HepG2 (cell line): ENCODE data around the gene PKD2L1. TPM values are rescaled to one million over a fixed set of nuclear protein-coding genes. Genes with fewer than 3 reads are reported as not detected.

Source experiments
- ATAC-seq: fragments of 200-7000 bp; cut with Tn5 transposase; 3 replicates; pipeline ENCODE4 v1.9.1; 2020; ENCODE audit warnings: mild to moderate bottlenecking, moderate library complexity
- BruUV-seq: library from RNA; stranded (reverse); fragments of 400-500 nt; replicated peaks from 2 replicates; lab custom pipeline; 2021; lab: Mats Ljungman, UMichigan
- CTCF ChIA-PET: fragments of 300-600 bp; formaldehyde crosslinking; extraction: SDS; loops from one replicate; lab custom pipeline; 2021; ENCODE audit warnings: low total read pairs, inconsistent platforms, low intra/inter-chr PET ratio; lab: Yijun Ruan, JAX
- POLR2A ChIA-PET: fragments of 350-600 bp; sonication (Branson Sonifier 250); formaldehyde crosslinking; loops from one replicate; lab custom pipeline; 2020; ENCODE audit warnings: antibody characterized with exemption, inconsistent platforms; lab: Yijun Ruan, JAX
- DNase-seq: peaks from one replicate; pipeline ENCODE4 v3.0.0-alpha.2; 2015; ENCODE audit warnings: low spot score
- FAIRE-seq: peaks from 3 replicates; lab custom pipeline; 2011; peaks lifted over from hg19 to GRCh38; lab: Jason Lieb, UNC
- H2AFZ ChIP-seq: one replicate; pipeline ENCODE4 v1.6.1; 2011; ENCODE audit warnings: low read length, inconsistent platforms
- H3K27ac ChIP-seq: fragments of 300-600 bp; 3 replicates; pipeline ENCODE4 v1.8.0; 2011; ENCODE audit warnings: mixed run types, mild to moderate bottlenecking, mixed read lengths, low read length, inconsistent platforms; ENCODE audit not compliant: insufficient read depth; ENCODE audit errors: extremely low read length
- H3K27me3 ChIP-seq, 2 experiments: fragments of 200-600 bp in 1 of 2; 2 replicates in 1 of 2; 3 replicates in 1 of 2; pipeline versions ENCODE4 v1.6.0 to v1.8.0; 2011; ENCODE audit warnings: low read length in 2 of 2, mild to moderate bottlenecking in 2 of 2, moderate library complexity in 2 of 2, inconsistent platforms in 1 of 2; ENCODE audit not compliant: insufficient read depth in 2 of 2, control insufficient read depth in 1 of 2
- H3K36me3 ChIP-seq, 2 experiments: fragments of 200-600 bp in 1 of 2; replicated peaks in 1 of 2; 2 replicates in 1 of 2; 3 replicates in 1 of 2; pipeline versions ENCODE4 v1.5.1 to v1.8.0; 2011; ENCODE audit warnings: low read length in 2 of 2, inconsistent platforms in 1 of 2; ENCODE audit not compliant: insufficient read depth in 2 of 2, control insufficient read depth in 1 of 2
- H3K4me1 ChIP-seq: 2 replicates; pipeline ENCODE4 v1.5.1; 2012; ENCODE audit warnings: low read length, inconsistent platforms; ENCODE audit not compliant: insufficient read depth
- H3K4me2 ChIP-seq: 2 replicates; pipeline ENCODE4 v1.6.0; 2011; ENCODE audit warnings: low read depth, low read length, inconsistent platforms
- H3K4me3 ChIP-seq, 3 experiments: fragments of 200-600 bp in 1 of 3; sonication (generic), shearing (Covaris generic) in 1 of 3; replicated peaks in 1 of 3; 2 replicates each; pipeline ENCODE4 v1.5.1; 2011 to 2016; ENCODE audit warnings: low read length in 3 of 3, inconsistent platforms in 2 of 3, low read depth in 2 of 3, mild to moderate bottlenecking in 2 of 3, control low read depth in 1 of 3, mixed read lengths in 1 of 3; ENCODE audit not compliant: insufficient read depth in 1 of 3
- H3K79me2 ChIP-seq: one replicate; pipeline ENCODE4 v1.6.1; 2011; ENCODE audit warnings: low read length, inconsistent platforms; ENCODE audit not compliant: insufficient read depth
- H3K9ac ChIP-seq: 2 replicates; pipeline ENCODE4 v1.6.0; 2011; ENCODE audit warnings: mild to moderate bottlenecking, low read depth, low read length, inconsistent platforms; ENCODE audit not compliant: insufficient read depth
- H3K9me3 ChIP-seq: 2 replicates; pipeline ENCODE4 v1.5.1; 2012; ENCODE audit warnings: mild to moderate bottlenecking, low read length
- H4K20me1 ChIP-seq: 2 replicates; pipeline ENCODE4 v1.6.0; 2011; ENCODE audit warnings: inconsistent platforms, mild to moderate bottlenecking, low read length, moderate library complexity; ENCODE audit not compliant: insufficient read depth
- KLF13 ChIP-seq: sonication (generic); formaldehyde crosslinking; IDR thresholded peaks from 2 replicates; pipeline ENCODE4 v1.4.0; 2020; ENCODE audit warnings: mild to moderate bottlenecking, missing genetic modification reagents
- MTF2 ChIP-seq: sonication (generic); formaldehyde crosslinking; IDR thresholded peaks from 2 replicates; pipeline ENCODE4 v1.5.0; 2020; ENCODE audit warnings: missing genetic modification reagents, borderline replicate concordance
- NFE2L2 ChIP-seq: fragments of 150-350 bp; IDR thresholded peaks from 2 replicates; pipeline ENCODE4 v1.6.1; 2014; ENCODE audit warnings: low read length
- NR1H2 ChIP-seq: sonication (generic); formaldehyde crosslinking; IDR thresholded peaks from 2 replicates; pipeline ENCODE4 v1.8.1; 2022; ENCODE audit warnings: low read depth, missing genetic modification reagents, borderline replicate concordance
- STAG1 ChIP-seq: sonication (generic); formaldehyde crosslinking; IDR thresholded peaks from 2 replicates; pipeline ENCODE4 v1.4.0; 2020; ENCODE audit warnings: missing genetic modification reagents
- ZNF318 ChIP-seq: sonication (generic); formaldehyde crosslinking; IDR thresholded peaks from 2 replicates; pipeline ENCODE4 v1.4.0; 2020; ENCODE audit warnings: mild to moderate bottlenecking, missing genetic modification reagents
- ZNF382 ChIP-seq: sonication (generic); formaldehyde crosslinking; IDR thresholded peaks from 2 replicates; pipeline ENCODE4 v1.5.0; 2020; ENCODE audit warnings: missing genetic modification reagents, mild to moderate bottlenecking, borderline replicate concordance
- ZUFSP ChIP-seq: sonication (generic); formaldehyde crosslinking; IDR thresholded peaks from 2 replicates; pipeline ENCODE4 v1.9.0; 2021; ENCODE audit warnings: missing genetic modification reagents, mild to moderate bottlenecking, borderline replicate concordance
- WGBS: methylation state at CpG from one replicate; pipeline ENCODE4 v1.1.6; 2017; ENCODE audit warnings: low lambda C conversion rate; 5-methylcytosine and 5-hydroxymethylcytosine counted together
- in situ Hi-C: cut with HindIII; loops from 2 replicates; pipeline ENCODE4 v1.10.0; 2017; ENCODE audit warnings: low pct_unique_long_range_greater_than_20kb; ENCODE audit not compliant: extremely low pct_ligation_motif_present
- intact Hi-C: fragments of 100-400 bp; cut with micrococcal nuclease; formaldehyde crosslinking; loops from one replicate; pipeline ENCODE4 v1.10.0; 2022; ENCODE audit not compliant: unreplicated experiment
- polyA plus RNA-seq, 8 experiments: library from polyadenylated mRNA; depleted of rRNA in 3 of 8; stranded (reverse) in 7 of 8; unstranded in 1 of 8; fragments of >200 nt; fragmentation: Illumina TruSeq in 4 of 8; extraction: Trizol in 4 of 8; gene quantifications; 2 replicates each; pipeline versions ENCODE4 v1.2.1 to v1.2.3, GENCODE V29; 2011 to 2016; ENCODE audit warnings: low read depth in 4 of 8, missing spikeins in 1 of 8, mixed read lengths in 1 of 8; ENCODE audit not compliant: insufficient read depth in 1 of 8
- total RNA-seq, 5 experiments: library from RNA; depleted of rRNA; stranded (reverse); fragments of >200 nt; fragmentation: Illumina TruSeq; extraction: Trizol; gene quantifications; 2 replicates each; pipeline ENCODE4 v1.2.3, GENCODE V29; 2016; ENCODE audit warnings: low read depth in 1 of 5
- TF ChIP-seq, protein P1 (sequence below): sonication (generic); formaldehyde crosslinking; IDR thresholded peaks from 2 replicates; pipeline ENCODE4 v1.5.0; 2020; ENCODE audit warnings: mild to moderate bottlenecking, missing genetic modification reagents

Gene PKD2L1
- total and polyA plus RNA-seq, 2 of the 13 experiments (the other 11 are each of a cell fraction or from before 2014, with no cell fraction given), result 0.07 to 0.15 TPM

DNA sequence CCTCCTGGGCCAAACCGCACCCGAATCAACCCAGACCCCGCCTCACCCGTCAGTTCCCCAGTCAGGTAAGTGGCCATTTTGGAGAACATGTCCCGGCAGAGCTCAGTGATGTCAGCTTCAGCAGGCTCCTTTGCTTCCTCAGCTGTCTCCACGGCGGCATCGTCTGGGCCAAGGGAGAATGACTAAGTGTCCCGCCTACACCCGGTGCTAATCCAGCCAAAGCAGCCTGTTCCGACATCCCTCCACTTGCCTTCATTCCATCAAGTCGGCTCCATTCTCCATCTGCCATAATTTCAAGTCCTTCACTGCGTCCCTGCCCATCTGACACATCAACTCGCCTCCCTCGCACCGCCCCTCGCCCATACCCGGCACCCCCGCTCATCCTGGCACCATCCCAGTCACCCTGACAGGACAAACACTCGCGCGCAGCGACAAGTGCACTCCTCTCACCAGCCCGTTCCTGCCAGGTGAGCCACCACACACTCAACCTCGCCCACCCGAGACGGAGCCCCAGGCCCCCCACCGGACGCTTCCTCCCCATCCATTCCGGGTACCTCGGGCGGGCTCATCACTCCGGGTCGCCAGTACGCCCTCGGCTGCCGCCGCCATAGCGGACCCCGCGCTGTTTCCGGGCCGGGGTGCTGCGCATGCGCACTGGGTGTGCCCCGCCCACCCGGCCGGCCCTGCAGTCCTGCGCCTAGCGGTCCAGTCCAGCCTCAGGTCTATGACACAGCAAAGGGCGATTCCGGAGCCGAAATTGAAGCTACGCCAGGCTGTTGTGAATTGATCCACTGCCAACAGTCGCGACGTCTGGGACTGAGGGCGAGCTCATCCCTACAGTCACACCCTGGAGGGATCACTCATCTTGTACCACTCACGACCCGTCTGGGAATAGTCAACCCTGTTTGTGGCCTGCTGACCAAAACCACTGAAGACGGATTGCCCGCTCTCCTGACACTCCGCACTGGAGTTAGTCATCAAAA, 43.7 kb downstream of the PKD2L1 start, which contains the start of gene BLOC1S2:
TSS of gene BLOC1S2 (minus strand) at position 630 of the 983 bp plus-strand sequence. CDS start at position 609, 21 bp downstream.
- Histone ChIP-seq H3K27me3 (no peaks in the 10 kb centered on the region; a peak in 1 of 5 replicates), H3K9me3 (no peaks in the 10 kb centered on the region), H3K79me2 (peaks cover 45% of the 10 kb centered on the region), H3K27ac (peak within 1 kb of the TSS; percentile 67), H3K4me3 (peak within 1 kb of the TSS; percentile 79 to 94 (median 85)), H3K9ac (peak within 1 kb of the TSS; percentile 74), H4K20me1 (no peaks in the 10 kb centered on the region), H3K4me2 (peak within 1 kb of the TSS; percentile 96), H3K4me1 (peaks cover 57% of the 10 kb centered on the region), H3K36me3 (no peaks in the 10 kb centered on the region; a peak in 3 of 5 replicates), H2AFZ (no peak within 1 kb of the TSS)
- no TSS peak for BruUV-seq
- ChIA-PET POLR2A (interaction anchor here (0.6 to 1.2 kb wide), 5 partner anchors 12 to 249 kb away, joined by 3 to 8 read pairs (median 5); partner anchors contain the start of gene HIF1AN), CTCF (interaction anchor here (0.6 kb wide), 1 partner anchor 53 kb away, joined by 3 read pairs; no protein-coding TSS in a partner anchor)
- peak; percentile 94 for ATAC-seq
- DNase-seq, result peak; percentile 74
- 2% methylated on average over 36 of the region's 63 CpGs for WGBS
- in situ Hi-C loops, result no loop called here
- intact Hi-C loops, result no loop called here
- no peak for FAIRE-seq
- TF ChIP-seq NFE2L2, result 0 out of 2 replicates have a peak, but pooled peaks have one; percentile 22
- no peak for TF ChIP-seq ZUFSP (CRISPR knock-in tag)
- TF ChIP-seq KLF13 (CRISPR knock-in tag), result peak; percentile 61; the same call in 1 of the 2 replicates
- TF ChIP-seq MTF2 (CRISPR knock-in tag), result no peak
- TF ChIP-seq NR1H2 (CRISPR knock-in tag), result no peak
- TF ChIP-seq, protein P1, sequence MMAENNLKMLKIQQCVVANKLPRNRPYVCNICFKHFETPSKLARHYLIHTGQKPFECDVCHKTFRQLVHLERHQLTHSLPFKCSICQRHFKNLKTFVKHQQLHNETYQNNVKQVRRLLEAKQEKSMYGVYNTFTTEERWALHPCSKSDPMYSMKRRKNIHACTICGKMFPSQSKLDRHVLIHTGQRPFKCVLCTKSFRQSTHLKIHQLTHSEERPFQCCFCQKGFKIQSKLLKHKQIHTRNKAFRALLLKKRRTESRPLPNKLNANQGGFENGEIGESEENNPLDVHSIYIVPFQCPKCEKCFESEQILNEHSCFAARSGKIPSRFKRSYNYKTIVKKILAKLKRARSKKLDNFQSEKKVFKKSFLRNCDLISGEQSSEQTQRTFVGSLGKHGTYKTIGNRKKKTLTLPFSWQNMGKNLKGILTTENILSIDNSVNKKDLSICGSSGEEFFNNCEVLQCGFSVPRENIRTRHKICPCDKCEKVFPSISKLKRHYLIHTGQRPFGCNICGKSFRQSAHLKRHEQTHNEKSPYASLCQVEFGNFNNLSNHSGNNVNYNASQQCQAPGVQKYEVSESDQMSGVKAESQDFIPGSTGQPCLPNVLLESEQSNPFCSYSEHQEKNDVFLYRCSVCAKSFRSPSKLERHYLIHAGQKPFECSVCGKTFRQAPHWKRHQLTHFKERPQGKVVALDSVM (CRISPR knock-in tag), result no peak
- no peak for TF ChIP-seq STAG1
- no peak for TF ChIP-seq ZNF382
- no peak for TF ChIP-seq ZNF318 (CRISPR knock-in tag)
